ENCODE measurements around the gene SCCPDH. TPM values are rescaled to one million over a fixed set of nuclear protein-coding genes. Genes with fewer than 3 reads are reported as not detected.

SCCPDH gene
- polyA plus RNA-seq, 1 of the 3 experiments (the other 2 are of a cell fraction), result 32.2 TPM

GRCh38 chr1:246724731-246725095 is 504 bp downstream of the SCCPDH start:
- POLR2A ChIA-PET, result interaction anchor here (0.6 to 1.1 kb wide), 3 partner anchors 11 to 63 kb away, joined by 3 to 7 read pairs (median 6); no protein-coding TSS in a partner anchor
- DNase-seq, result no peak
- Histone ChIP-seq H3K9me2 (no peaks in the 10 kb centered on the region), H3K79me2 (ENCODE audit: insufficient read depth) (peaks cover 50% of the 10 kb centered on the region), H3K9ac (peak overlapping the region; percentile 97), H3K9me3 (no peaks in the 10 kb centered on the region), H2AFZ (ENCODE audit: low read depth) (peak overlapping the region; percentile 77), H3K4me2 (peak overlapping the region; percentile 78), H3F3A (replicated peaks; ENCODE audit: insufficient read depth) (peaks cover 4% of the 10 kb centered on the region), H4K20me1 (ENCODE audit: insufficient read depth) (no peaks in the 10 kb centered on the region), H3K36me3 (replicated peaks in 1 of 2; ENCODE audit: control insufficient read depth in 1 of 2, insufficient read depth in 2 of 2, low read length in 1 of 2) (peaks cover 27 to 29% of the 10 kb centered on the region in 2 experiments), H3K4me3 (ENCODE audit: low read depth in 2 of 2, low read length in 1 of 2) (peak overlapping the region; percentile 85 to 92), H3K27ac (ENCODE audit: low read depth in 2 of 2, low read length in 1 of 2) (peak overlapping the region; percentile 86 to 88), H3K4me1 (ENCODE audit: control insufficient read depth in 1 of 2, insufficient read depth in 2 of 2, low read depth in 1 of 2, low read length in 1 of 2) (peaks cover 0 to 8% of the 10 kb centered on the region in 2 experiments; a peak in 2 of 4 replicates), H3K27me3 (ENCODE audit: insufficient read depth) (no peaks in the 10 kb centered on the region)
- 5% methylated on average over 13 of the region's 13 CpGs for WGBS (ENCODE audit: low lambda C conversion rate)
- CTCF ChIA-PET, result interaction anchor here (0.8 to 1.4 kb wide), 3 partner anchors 16 to 35 kb away, joined by 3 to 10 read pairs (median 4); no protein-coding TSS in a partner anchor
- TF ChIP-seq YY1 (IDR thresholded peaks at IDR 0.05; ENCODE audit: low read depth), result no peak
- peak; percentile 51; the same call in 1 of the 2 replicates for TF ChIP-seq MAX (IDR thresholded peaks at IDR 0.05; ENCODE audit: low read depth)
- 0 out of 2 replicates have a peak, but pooled peaks have one; percentile 9 for TF ChIP-seq MXI1 (IDR thresholded peaks at IDR 0.05; ENCODE audit: low read depth, low read length)
- TF ChIP-seq NRF1 (IDR thresholded peaks at IDR 0.05; ENCODE audit: low read depth, low read length), result peak; percentile 15; the same call in 1 of the 2 replicates

- Histone ChIP-seq H3K9ac (peak overlapping the region; percentile 97), H4K20me1 (ENCODE audit: insufficient read depth) (no peaks in the 10 kb centered on the region), H3K4me2 (peak overlapping the region; percentile 78), H3F3A (replicated peaks; ENCODE audit: insufficient read depth) (peaks cover 4% of the 10 kb centered on the region), H3K4me3 (ENCODE audit: low read depth in 2 of 2, low read length in 1 of 2) (peak overlapping the region; percentile 85 to 92), H3K4me1 (ENCODE audit: control insufficient read depth in 1 of 2, insufficient read depth in 2 of 2, low read depth in 1 of 2, low read length in 1 of 2) (peaks cover 0 to 8% of the 10 kb centered on the region in 2 experiments; a peak in 2 of 4 replicates), H3K36me3 (replicated peaks in 1 of 2; ENCODE audit: control insufficient read depth in 1 of 2, insufficient read depth in 2 of 2, low read length in 1 of 2) (peaks cover 32 to 33% of the 10 kb centered on the region in 2 experiments), H3K79me2 (ENCODE audit: insufficient read depth) (peaks cover 50% of the 10 kb centered on the region), H3K27me3 (ENCODE audit: insufficient read depth) (no peaks in the 10 kb centered on the region), H3K9me3 (no peaks in the 10 kb centered on the region), H2AFZ (ENCODE audit: low read depth) (peak overlapping the region; percentile 77), H3K9me2 (no peaks in the 10 kb centered on the region), H3K27ac (ENCODE audit: low read depth in 2 of 2, low read length in 1 of 2) (peak overlapping the region; percentile 86 to 88; a peak in 2 of 4 replicates)
- ChIA-PET CTCF (interaction anchor here (1.4 kb wide), 1 partner anchor 36 kb away, joined by 10 read pairs; no protein-coding TSS in a partner anchor), POLR2A (interaction anchor here (0.9 to 1.1 kb wide), 2 partner anchors 12 kb away, joined by 6 to 7 read pairs; no protein-coding TSS in a partner anchor)
- DNase-seq, result peak; percentile 18
- TF ChIP-seq CTCF (IDR thresholded peaks at IDR 0.05) (no peak), FOXJ3 (CRISPR knock-in tag; IDR thresholded peaks at IDR 0.05) (no peak), GABPA (IDR thresholded peaks at IDR 0.05; ENCODE audit: low read depth) (no peak), ZBTB33 (IDR thresholded peaks at IDR 0.05; ENCODE audit: borderline replicate concordance, low read depth) (no peak), NFIC (IDR thresholded peaks at IDR 0.05; ENCODE audit: borderline replicate concordance) (no peak), RFX5 (IDR thresholded peaks at IDR 0.05; ENCODE audit: low read length) (no peak)
- 73% methylated on average over 9 of the region's 9 CpGs for WGBS (ENCODE audit: low lambda C conversion rate)
Observed at GRCh38 chr1:246725191-246725590, 982 bp downstream of the SCCPDH start.
